Measurements from ENCODE around the gene SCNN1B.

The SCNN1B gene

DNA sequence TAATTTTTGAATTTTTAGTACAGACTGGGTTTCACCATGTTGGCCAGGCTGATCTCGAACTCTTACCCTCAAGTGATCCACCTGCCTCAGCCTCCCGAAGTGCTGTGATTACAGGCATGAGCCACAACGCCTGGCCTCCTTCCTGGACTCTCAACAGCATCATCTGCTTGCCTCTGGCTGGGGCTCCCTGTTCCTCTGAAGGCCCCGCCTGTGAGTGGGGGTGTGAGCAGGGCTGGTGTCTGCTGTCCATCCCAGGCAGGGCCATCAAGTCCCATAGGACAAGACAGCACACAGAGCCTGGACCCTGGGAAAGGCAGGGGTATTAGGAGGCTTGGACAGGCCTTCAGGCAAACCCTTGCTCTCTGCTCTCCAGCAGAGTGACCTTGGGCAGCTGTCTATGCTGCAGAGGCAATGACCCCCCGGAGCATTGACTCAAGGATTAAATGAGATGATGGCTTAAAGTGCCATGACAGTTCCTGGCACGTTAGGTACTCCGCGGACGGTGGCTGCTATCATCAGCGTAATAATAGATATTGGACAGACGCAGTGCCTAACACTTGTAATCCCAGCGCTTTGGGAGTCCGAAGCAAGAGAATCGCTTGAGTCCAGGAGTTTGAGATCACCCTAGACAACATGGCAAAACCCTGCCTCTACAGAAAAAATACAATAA is 19.2 kb downstream of the SCNN1B start:
- DNase-seq (ENCODE audit: low spot score), result no peak

DNA sequence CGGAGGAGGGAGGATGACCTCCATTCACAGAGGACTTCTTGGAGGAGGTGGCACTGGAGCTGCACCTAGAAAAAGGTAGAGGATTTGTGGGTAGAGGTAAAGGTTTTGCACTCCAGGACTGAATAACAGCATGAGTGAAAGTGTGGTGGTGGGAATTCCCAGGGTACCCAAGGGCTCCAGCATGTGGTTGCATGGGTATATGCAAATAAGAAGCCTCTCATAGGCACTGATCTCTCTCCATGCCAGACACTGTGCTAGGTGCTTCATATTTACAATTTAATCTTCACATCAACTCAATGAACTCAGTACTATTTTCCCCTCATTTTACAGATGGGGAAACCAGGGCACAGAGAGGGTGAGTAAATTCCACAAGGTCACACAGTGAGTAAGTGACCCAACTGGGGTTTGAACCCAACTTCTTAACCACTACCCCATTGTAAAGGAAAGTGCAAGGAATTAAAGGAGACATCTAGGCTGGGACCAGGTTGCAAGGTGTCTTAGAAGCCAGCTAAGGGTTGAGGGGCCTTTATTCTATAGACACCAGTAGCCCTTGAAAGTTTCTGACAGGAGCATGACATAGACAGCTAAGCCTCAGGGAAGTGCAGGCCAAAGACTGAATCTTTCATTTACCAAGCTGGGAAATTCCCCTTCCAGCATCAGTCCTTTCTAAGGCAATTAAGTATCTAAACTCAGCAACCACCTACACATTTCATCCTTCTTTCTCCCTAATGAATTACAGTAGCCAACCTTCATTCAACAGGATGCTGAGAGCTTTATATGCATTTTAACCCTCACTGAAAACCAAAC is 21.3 kb downstream of the SCNN1B start:
- no peak for DNase-seq (ENCODE audit: low spot score)

DNA sequence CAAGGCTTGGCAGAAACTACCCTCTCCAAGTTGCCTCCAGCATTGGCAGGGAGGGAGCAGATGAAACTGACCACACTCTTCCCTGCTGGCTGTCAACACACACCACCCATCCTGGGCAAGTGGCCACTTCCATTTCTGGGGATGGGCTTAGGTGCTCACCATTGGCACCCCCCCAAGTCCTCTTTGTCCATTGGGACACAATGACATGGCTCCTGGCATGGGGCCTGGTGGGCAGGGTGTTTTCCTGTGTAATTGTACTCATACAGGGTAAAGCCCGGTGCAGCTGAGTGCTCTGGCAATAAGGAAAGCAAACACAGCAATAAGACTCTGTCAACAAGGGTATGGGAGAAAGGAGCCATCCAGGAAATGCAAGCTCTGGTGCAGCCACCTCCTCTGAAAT is 22.6 kb downstream of the SCNN1B start:
- DNase-seq (ENCODE audit: low spot score), result no peak

DNA sequence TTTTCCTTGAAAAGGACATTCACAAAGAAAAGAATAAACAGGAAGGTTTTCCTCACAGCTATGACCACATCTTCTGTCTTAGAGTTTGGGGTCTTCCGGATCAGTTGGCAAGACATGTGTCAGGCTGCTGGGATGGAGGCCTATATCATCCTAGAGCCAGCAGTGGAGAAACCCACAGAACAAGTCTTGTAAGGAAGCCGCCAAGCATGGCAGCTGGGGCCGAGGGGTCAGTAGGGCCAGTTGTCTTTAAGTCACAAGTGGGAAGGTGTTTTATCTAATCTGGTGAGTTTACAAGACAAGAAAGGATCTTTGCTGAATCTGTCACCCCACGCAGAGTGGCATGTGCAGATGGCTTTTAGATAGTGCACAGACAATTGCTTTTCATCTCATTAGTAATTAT is 25.7 kb downstream of the SCNN1B start:
- DNase-seq (ENCODE audit: low spot score), result no peak

DNA sequence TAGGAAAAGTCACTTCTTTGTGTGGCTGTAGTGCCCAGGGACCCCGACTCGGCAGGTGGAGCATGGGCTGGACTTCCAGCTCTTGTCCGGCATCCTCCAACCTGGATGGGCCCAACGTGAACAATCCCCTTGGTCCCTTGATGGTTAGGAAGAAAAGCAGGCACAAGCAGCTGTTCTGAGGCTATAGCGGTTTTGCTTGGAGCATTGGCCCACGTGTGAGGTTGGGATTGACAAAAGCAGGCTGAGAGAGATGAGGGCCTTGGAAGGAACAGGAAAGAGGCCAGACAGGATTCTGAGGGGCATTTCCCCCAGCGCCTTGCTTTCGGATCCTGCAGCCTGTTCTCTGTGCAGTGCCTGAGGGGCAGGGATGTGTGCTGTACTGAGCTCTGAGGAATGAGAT is 28.1 kb downstream of the SCNN1B start:
- no peak for DNase-seq (ENCODE audit: low spot score)

DNA sequence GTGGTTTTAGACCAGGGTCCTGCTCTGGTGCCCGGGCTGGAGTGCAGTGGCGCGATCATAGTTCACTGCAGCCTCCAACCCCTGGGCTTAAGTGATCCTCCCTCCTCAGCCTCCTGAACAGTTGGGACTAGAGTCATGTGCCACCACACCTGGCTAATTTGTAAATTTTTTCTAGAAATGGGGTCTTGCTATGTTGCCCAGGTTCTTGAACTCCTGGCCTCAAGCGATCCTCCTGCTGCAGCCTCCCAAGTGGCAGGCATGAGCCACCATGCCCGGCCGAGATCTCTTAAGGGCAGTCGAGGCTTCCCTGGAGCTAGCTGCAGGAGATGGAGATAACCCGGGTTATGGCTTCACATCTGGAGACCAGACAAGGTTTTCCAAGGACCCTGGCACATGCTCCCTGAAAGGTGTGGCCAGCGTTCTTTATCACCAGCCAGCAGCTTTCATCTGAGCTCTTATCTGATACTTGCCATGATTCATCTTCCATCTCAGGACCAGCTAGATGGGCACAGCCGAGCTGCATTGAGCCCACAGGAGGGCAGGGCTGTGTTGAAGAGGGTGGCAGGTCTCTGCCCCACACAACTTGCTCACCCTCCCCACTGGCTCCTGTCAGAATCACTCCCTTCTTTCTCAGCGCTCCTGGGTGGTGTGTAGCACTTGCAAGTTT is 28.6 kb downstream of the SCNN1B start:
- DNase-seq (ENCODE audit: low spot score), result no peak

DNA sequence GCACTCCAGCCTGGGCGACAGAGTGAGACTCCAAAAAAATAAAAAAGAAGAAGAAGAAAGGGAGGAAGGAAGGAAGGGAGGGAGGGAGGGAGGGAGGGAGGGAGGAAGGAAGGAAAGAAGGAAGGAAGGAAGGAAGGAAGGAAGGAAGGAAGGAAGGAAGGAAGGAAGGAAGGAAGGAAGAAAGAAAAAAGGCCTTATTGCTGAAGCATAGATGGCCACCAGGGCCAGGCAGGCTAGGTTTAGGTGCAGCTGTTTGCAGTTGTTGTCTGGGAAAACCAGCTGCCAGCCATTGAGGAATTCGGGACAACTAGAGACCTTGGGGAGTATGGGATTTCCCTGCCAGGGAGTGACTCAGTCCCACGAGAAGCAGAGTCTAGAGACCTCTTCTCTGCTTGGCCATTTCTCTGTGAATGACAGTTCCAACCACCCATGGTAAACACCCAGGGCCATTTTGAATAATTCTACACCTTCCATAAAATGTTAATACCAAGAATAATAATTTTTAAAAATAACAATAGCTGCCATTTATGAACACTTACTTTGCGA is 31.0 kb downstream of the SCNN1B start:
- DNase-seq (ENCODE audit: low spot score), result no peak

DNA sequence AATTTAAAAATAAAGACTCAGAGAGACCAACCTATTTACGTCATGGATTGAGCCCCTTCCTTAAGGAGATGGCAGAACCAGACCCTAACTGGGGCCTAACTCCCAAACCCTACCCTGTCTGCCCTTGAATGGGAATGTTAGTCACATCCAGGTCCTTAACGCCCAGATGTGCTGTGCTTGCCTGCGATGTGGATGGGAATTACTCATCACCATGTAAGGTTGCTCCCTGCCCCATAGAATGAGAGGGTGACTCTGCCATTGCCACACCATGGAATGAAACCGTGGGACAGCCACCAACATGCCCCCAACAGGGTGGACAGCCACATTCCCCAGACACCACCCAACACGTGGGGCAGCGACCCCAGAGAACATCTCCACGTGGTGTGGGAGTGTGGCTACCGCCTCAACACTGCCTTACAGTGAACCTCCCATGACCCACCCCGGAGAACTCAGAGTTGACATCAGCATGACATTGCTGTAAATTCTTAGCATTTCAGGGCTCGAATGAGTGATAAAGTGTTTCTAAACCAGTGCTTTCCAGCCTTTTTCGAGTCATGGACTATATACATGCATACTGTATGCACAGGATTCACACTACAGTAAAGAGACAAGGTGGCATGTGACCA is 31.8 kb downstream of the SCNN1B start:
- DNase-seq (ENCODE audit: low spot score), result no peak

DNA sequence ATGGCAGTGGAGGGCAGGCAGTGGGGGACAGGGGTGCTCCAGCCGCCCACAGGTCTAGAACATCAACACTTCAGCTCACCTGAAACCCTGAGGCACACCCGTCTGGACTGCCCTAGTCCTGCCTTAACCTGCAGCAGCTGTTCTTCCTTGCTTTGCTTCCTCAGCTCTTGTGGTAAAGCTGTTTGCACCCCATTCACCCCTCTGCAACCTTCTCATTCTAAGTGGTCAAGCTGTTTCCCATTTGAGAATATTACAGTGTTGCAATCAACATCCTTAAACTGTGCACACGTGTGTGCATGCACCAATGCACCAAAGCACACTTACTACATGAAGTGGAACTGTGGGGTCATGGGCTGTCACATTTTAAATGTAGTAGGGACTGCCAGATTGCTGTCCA is 32.4 kb downstream of the SCNN1B start:
- no peak for DNase-seq (ENCODE audit: low spot score)

DNA sequence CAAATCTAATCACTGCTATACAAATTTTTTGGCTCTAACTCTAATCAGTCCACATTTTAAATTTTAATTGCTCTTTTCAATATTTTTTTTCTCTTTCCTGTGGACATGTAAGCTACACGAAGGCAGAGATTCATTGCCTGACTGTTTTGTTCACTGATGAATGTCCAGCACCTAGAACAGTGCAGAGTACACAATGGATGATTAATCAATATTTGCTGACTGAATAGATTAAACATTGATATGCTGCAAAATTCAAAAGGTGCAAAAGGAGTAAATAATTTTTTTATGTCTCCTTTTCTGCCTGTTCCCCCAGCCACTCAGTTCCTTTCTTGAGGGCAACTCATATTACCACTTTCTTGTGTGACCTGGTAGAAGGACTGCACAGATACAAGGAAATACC is 32.8 kb downstream of the SCNN1B start:
- no peak for DNase-seq (ENCODE audit: low spot score)

DNA sequence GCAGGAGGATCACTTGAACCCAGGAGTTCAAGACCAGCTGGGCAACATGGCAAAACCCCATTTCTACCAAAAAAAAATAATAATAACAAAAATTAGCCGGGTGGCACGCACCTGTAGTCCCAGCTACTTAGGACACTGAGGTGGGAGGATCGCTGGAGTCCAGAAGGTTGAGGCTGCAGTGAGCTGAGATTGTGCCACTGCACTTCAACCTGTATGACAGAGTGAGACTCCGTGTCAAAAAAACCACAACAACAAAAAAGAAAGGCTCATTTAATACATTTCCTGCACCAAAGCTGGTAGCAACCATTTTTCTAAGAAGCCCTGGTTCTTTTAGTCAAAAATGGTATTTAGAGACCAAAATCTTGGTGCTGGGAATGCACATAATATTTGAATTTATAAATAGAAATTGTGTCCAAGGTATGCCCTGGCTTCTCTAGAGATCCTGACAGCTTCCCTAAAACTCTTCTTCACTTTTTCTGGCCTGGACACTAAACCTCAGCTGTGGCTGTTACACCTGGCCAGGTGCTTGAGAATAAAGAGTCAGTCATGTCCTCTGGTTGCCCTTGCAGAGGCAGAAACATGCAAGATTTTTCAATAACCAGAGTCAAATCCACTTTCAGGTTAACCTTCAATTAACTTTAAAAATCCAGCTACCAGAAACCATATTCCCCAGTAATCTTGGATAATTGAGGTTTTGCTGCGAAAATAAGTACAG is 35.9 kb downstream of the SCNN1B start:
- DNase-seq (ENCODE audit: low spot score), result no peak

DNA sequence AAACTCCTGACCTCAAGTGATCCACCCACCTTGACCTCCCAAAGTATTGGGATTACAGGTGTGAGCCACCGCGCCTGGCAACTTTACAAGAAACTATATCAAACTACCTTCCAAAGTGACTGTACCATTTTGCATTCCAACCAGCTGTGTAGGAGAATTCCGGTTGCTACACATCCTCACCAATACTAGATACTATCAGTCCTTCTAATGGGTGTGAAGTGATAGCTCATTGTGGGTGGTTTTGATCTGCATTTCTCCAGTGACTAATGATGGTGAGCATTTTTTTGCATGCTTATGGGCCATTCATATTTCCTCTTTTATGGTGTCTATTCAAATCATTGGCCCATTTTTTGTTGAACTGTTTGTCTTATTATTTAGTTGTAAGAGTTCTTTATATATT is 37.7 kb downstream of the SCNN1B start:
- no peak for DNase-seq (ENCODE audit: low spot score)

DNA sequence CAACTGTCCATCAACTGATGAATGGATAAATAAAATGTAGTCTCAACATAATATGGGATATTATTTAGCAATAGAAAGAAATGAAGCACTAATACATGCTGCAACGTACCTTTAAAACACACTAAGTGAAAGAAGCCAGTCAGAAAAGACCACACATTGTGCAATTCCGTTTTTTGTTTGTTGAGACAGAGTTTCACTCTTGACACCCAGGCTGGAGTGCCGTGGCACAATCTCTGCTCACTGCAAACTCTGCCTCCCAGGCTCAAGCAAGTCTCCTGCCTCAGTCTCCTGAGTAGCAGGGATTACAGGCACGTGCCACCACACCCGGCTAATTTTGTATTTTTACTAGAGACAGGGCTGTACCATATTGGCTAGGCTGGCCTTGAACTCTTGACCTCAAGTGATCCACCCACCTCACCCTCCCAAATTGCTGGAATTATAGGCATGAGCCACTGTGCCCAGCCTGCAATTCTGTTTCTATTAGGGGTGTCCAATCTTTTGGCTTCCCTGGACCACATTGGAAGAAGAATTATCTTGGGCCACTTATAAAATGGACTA is 40.1 kb downstream of the SCNN1B start:
- no peak for DNase-seq (ENCODE audit: low spot score)

DNA sequence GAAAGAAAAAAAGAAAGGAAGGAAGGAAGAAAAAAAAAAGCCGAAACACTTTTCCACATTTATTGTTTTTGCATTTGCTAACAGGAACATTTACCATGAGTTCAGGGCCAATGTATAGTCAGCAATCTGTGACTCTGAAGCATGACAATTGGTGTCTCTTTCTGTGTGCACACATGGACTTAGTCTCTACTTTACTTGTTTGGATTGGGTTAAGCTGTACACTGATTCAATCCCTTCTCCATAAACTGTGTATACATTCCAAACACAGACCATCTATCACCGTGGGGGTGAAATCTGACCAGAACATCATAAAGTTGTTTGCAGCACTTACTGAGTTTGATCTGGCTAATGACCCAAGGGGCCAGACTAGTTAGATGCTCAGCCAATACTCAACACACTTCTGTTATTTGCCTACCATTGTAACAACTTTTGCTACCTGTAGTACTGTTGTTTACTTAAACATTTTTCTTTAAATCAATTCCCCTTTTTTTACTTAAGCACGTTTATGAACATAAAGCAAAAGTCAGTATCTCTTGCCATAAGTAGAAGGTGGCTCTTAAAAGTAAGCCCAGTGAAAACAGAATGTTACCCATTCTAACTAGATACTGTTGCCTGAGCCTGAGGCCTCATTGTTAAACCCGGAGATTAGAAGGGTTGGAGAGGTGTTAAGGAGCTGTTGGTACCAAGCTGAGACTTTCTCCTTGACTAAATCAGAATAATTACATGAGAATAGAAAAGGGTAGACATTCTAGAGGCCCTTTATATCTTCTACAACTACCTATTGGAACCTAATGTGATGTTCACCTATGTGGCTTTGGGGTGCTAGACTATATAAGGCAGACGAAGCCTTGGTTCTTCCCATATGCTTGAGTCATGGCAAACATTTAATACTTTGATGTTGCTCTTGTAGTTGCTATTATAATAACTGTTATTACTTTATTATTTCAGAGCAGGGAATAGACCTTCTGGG is 41.8 kb downstream of the SCNN1B start:
- DNase-seq (ENCODE audit: low spot score), result no peak

DNA sequence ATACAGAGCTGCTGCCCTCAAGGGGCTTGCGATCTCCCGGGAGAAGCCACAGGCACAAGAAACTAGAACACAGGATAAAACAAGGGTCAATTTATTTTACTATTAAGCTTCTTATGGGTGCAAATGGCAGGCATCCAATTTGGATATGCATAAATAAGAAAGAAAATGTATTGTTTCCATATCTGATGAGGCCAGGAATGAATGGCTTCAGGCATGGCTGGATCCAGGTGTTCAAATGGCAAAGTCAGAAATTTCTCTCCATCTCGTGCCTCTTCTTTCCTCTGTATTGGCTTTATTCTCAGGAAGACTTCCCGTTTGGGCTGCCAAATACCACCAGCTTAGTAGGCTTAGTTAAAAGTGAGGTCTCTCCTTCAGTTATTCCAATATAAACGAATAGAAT is 43.1 kb downstream of the SCNN1B start:
- no peak for DNase-seq (ENCODE audit: low spot score)

DNA sequence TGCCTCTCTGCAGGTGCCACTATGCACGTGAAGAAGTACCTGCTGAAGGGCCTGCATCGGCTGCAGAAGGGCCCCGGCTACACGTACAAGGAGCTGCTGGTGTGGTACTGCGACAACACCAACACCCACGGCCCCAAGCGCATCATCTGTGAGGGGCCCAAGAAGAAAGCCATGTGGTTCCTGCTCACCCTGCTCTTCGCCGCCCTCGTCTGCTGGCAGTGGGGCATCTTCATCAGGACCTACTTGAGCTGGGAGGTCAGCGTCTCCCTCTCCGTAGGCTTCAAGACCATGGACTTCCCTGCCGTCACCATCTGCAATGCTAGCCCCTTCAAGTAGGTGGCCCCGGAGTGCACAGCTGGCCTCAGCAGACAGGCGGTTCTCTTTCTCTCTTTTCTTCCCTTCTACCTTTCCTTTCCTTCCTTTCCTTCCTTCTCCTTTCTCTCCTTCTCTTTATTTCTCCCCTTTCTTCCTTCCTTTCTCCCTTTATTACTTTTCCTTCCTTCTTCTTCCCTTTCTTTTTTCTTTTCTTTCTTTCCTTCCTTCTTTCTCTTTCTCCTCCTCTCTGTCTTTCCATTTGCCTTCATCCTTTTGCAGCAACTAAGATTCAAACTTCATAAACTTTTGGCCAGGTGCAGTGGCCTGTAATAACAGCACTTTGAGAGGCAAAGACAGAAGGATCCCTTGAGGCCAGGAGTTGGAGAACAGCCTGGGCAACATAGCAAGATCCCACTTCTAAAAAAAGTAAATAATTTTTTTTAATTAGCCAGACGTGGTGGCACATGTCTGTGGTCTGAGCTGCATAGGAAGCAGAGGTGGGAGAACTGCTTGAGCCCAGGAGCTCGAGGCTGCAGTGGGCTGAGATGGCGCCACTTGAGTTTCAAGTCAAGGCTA is 46.7 kb downstream of the SCNN1B start:
- no peak for DNase-seq (ENCODE audit: low spot score)

DNA sequence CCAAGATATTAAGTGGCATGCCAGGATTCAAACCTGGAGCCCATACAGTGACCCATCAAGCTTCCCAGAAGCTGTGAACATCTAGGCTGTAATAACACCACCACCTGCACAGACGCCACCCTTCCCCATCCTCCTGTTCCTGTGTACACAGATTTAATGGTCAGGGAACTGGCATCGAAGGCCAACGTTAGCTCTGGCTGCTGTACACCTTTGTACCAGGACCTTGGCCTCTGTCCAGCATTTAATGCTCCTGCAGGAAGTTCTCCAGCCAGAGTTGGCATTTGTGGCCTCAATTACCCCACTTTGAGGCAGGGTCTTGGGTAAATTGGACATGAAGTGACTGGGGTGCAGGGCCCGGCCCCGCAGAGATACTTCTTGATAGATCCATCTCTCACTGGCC is 49.3 kb downstream of the SCNN1B start:
- DNase-seq (ENCODE audit: low spot score), result no peak

DNA sequence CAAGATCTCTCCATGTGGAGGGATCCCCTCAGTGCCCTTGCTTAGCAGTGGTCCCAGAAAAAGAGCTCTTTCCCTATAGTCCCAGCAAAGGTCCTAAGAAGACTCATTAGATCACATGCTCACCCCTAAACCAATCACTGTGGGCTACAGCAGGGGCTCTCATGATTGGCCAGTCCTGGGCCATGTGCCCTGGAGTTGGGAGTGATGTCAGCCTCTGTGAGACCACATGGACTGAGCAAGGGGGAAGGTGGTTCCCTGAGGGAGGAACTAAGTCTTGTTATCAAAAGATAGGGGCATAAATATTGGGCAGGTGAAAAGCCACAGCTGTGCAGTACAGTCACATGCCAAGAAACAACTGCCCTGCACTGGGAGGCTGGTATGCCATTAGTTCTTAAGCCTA is 51.3 kb downstream of the SCNN1B start:
- DNase-seq (ENCODE audit: low spot score), result no peak

DNA sequence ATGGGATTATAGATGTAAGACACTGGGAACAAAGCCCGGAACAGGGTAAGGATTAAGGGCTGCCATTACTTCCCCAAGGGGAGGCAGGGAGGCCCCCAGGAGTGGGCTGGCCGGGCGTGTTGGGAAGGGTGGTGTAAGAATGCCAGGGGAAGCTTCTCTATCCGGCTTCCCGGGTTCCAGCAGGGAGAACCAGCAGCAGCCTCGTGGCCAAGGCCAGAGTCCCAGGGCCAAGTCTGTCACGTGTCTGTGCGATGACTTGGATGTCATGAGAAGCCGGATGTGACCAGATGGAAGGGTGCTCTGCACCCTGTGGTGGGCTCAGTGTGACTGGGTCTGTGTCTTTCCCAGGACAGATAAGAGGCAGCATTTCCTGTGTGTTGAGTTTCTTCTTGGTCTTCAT is 52.1 kb downstream of the SCNN1B start:
- DNase-seq (ENCODE audit: low spot score), result no peak

All from AG08396 (cell line).